CD4-positive, alpha-beta T cell (primary cell): ENCODE data around the gene PLPP6. TPM values are rescaled to one million over a fixed set of nuclear protein-coding genes. Genes with fewer than 3 reads are reported as not detected.

Experiments
- ATAC-seq: fragments of 200-7000 bp; cut with Tn5 transposase; one replicate; pipeline ENCODE4 v1.10.0; 2022; ENCODE audit warnings: mild to moderate bottlenecking; ENCODE audit not compliant: poor library complexity
- CTCF ChIA-PET: fragments of 350-600 bp; sonication (Branson Sonifier 250); formaldehyde crosslinking; loops from one replicate; lab custom pipeline; 2021; ENCODE audit warnings: antibody characterized with exemption, inconsistent platforms; lab: Charles Lee
- POLR2A ChIA-PET: fragments of 350-600 bp; sonication (Branson Sonifier 250); formaldehyde crosslinking; loops from one replicate; lab custom pipeline; 2021; ENCODE audit warnings: antibody characterized with exemption, inconsistent platforms; lab: Charles Lee
- DNase-seq, 14 experiments: peaks; one replicate each; pipeline ENCODE4 v3.0.0-alpha.2; 2013 to 2020; ENCODE audit warnings: mixed read lengths in 2 of 14
- H3K27ac ChIP-seq, 2 donors: one replicate each; pipeline versions ENCODE4 v1.5.1 to v1.7.0; 2013; ENCODE audit warnings: low read length in 2 of 2, low read depth in 1 of 2, mild to moderate bottlenecking in 1 of 2
- H3K27me3 ChIP-seq, 2 experiments: 1 replicate in 1 of 2; 2 replicates in 1 of 2; pipeline versions ENCODE4 v1.6.1 to v1.7.0; 2013; ENCODE audit warnings: low read length in 2 of 2, control low read depth in 1 of 2, mild to moderate bottlenecking in 1 of 2, moderate library complexity in 1 of 2; ENCODE audit not compliant: insufficient read depth in 2 of 2, control insufficient read depth in 1 of 2
- H3K36me3 ChIP-seq: one replicate; pipeline ENCODE4 v1.6.1; 2013; ENCODE audit warnings: low read length, control low read depth; ENCODE audit not compliant: insufficient read depth
- H3K4me1 ChIP-seq: one replicate; pipeline ENCODE4 v1.6.1; 2013; ENCODE audit warnings: low read length, control low read depth; ENCODE audit not compliant: insufficient read depth
- H3K4me3 ChIP-seq: one replicate; pipeline ENCODE4 v1.5.1; 2013; ENCODE audit warnings: mild to moderate bottlenecking, low read length, moderate library complexity
- H3K9me3 ChIP-seq, 2 experiments: 1 replicate in 1 of 2; 2 replicates in 1 of 2; pipeline versions ENCODE4 v1.6.1 to v1.7.0; 2013; ENCODE audit warnings: low read length in 2 of 2, mild to moderate bottlenecking in 2 of 2, control low read depth in 1 of 2, moderate library complexity in 1 of 2; ENCODE audit not compliant: control insufficient read depth in 1 of 2, insufficient read depth in 1 of 2
- H3K27ac Mint-ChIP-seq: one replicate; pipeline ENCODE4 v1.8.0; 2020; ENCODE audit warnings: mixed read lengths
- H3K27me3 Mint-ChIP-seq: one replicate; pipeline ENCODE4 v1.8.0; 2021; ENCODE audit warnings: mixed read lengths
- H3K36me3 Mint-ChIP-seq: one replicate; pipeline ENCODE4 v1.8.0; 2021; ENCODE audit warnings: low read depth, mixed read lengths
- H3K4me1 Mint-ChIP-seq: one replicate; pipeline ENCODE4 v1.8.0; 2021; ENCODE audit warnings: low read depth, mixed read lengths
- H3K4me3 Mint-ChIP-seq: one replicate; pipeline ENCODE4 v1.8.0; 2020; ENCODE audit warnings: mild to moderate bottlenecking, mixed read lengths
- H3K9me3 Mint-ChIP-seq: one replicate; pipeline ENCODE4 v1.8.0; 2020; ENCODE audit warnings: mixed read lengths
- intact Hi-C, 2 experiments: fragments of 100-400 bp; cut with DNase I in 1 of 2; cut with micrococcal nuclease in 1 of 2; formaldehyde crosslinking; loops; one replicate each; pipeline versions ENCODE4 v1.15.1 to v1.9.0; 2023 to 2025; cut with DNase I, micrococcal nuclease
- total RNA-seq, 174 experiments: library from RNA in 2 of 174; stranded (reverse) in 2 of 174; gene quantifications; one replicate each; pipeline ENCODE4 v1.2.3 and lab custom pipeline; 2021 to 2026
- TF ChIP-seq, protein P1 (sequence below): fragments of 200-600 bp; IDR thresholded peaks from one replicate; pipeline ENCODE4 v1.8.0; 2022; ENCODE audit warnings: antibody characterized with exemption, mild to moderate bottlenecking

PLPP6 gene
- total RNA-seq, 2 experiments from 2014 or later: 8.9 to 10.5 TPM

DNA sequence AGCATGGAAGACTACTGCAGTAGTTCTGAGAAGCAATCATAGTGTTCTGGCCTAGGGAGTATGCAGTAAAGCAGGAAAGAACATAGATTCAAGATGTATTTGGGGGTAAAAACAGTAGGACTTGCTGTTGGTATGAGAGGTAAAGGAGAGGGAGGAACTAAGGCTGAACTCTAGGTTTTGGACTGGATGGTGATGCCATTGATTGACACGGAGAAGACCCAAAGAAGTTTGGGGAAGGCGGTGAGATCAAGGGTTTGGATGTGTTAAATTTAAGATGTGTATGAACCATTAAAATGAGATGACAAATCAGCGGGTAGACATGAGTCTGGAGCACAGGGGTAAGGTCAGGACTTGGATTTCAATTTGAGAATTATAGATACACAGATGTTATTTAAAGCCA, 15.3 kb downstream of the PLPP6 start:
- TF ChIP-seq, protein P1, sequence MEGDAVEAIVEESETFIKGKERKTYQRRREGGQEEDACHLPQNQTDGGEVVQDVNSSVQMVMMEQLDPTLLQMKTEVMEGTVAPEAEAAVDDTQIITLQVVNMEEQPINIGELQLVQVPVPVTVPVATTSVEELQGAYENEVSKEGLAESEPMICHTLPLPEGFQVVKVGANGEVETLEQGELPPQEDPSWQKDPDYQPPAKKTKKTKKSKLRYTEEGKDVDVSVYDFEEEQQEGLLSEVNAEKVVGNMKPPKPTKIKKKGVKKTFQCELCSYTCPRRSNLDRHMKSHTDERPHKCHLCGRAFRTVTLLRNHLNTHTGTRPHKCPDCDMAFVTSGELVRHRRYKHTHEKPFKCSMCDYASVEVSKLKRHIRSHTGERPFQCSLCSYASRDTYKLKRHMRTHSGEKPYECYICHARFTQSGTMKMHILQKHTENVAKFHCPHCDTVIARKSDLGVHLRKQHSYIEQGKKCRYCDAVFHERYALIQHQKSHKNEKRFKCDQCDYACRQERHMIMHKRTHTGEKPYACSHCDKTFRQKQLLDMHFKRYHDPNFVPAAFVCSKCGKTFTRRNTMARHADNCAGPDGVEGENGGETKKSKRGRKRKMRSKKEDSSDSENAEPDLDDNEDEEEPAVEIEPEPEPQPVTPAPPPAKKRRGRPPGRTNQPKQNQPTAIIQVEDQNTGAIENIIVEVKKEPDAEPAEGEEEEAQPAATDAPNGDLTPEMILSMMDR: no peak
- no peak overlapping the region for H3K4me3 ChIP-seq
- peaks cover 17% of the 10 kb centered on the region for H3K4me1 ChIP-seq
- Mint-ChIP-seq H3K36me3 (no peaks in the 10 kb centered on the region), H3K4me1 (peaks cover 5% of the 10 kb centered on the region), H3K27ac (no peak overlapping the region), H3K4me3 (no peak overlapping the region), H3K27me3 (no peaks in the 10 kb centered on the region), H3K9me3 (no peaks in the 10 kb centered on the region)
- no peaks in the 10 kb centered on the region for H3K27me3 ChIP-seq
- DNase-seq (no peak), ATAC-seq (no peak)
- intact Hi-C loops: loop anchor here (5.0 to 10.0 kb wide), 6 partner anchors 115 to 1835 kb away; partner anchors contain the start of genes PLGRKT (in 1 of the 2), PUM3 (in 1 of the 2), RCL1 (in 1 of the 2) and RIC1 (in 1 of the 2)
- CTCF ChIA-PET: no interaction called here
- H3K9me3 ChIP-seq: no peaks in the 10 kb centered on the region
- POLR2A ChIA-PET: interaction anchor here (1.0 to 1.9 kb wide), 4 partner anchors 9 to 63 kb away, joined by 4 to 13 read pairs (median 6); partner anchors contain the start of genes AK3 and SPATA6L
- no peaks in the 10 kb centered on the region for H3K36me3 ChIP-seq
- no peak overlapping the region for H3K27ac ChIP-seq

DNA sequence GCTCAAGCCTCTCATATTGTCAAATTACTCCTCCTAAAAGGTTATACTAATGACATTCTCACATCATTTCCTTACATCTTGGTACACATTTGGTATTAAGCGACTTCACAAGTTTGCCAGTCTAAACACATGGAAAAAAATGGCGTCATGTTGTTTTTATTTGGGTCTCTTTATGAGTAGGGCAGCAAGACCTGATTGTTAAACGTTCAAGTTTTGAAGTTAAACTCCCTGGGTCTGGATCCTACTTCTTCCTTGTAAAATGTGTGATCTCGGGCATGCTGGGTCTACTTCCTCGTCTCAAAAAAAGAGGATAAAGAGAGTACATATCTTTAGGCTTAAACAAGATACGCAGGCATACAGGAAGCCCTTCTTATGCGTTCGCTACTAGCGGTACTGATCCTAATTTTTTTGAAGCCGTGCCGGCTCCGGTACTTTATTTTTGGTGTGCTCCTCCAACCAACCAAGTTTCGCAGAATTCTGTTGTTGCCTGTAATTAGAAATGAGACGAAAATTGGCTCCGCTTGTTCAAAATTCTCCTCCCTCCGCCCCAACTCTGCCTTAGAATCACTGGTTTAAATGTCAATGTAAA, 16.7 kb downstream of the PLPP6 start:
- intact Hi-C loops: loop anchor here (1.0 to 10.0 kb wide), 9 partner anchors 11 to 1836 kb away; partner anchors contain the start of genes PLGRKT (in 1 of the 2), PLPP6 (in 1 of the 2), PUM3 (in 1 of the 2) and RCL1 (in 1 of the 2)
- peak in 9 of 14 experiments; percentile 20 to 73 (median 42) for DNase-seq
- TF ChIP-seq, protein P1: no peak
- CTCF ChIA-PET: interaction anchor here (0.7 to 1.5 kb wide), 6 partner anchors 11 to 1163 kb away, joined by 3 to 22 read pairs (median 4); partner anchors contain the start of genes PLPP6 and SPATA6L
- Mint-ChIP-seq H3K27me3 (no peaks in the 10 kb centered on the region), H3K4me3 (no peak overlapping the region), H3K4me1 (peaks cover 13% of the 10 kb centered on the region), H3K9me3 (no peaks in the 10 kb centered on the region), H3K27ac (no peak overlapping the region), H3K36me3 (peaks cover 7% of the 10 kb centered on the region)
- Histone ChIP-seq H3K27me3 (no peaks in the 10 kb centered on the region), H3K4me3 (peak overlapping the region; percentile 95), H3K9me3 (no peaks in the 10 kb centered on the region), H3K36me3 (peaks cover 5% of the 10 kb centered on the region), H3K27ac (peak overlapping the region; percentile 95), H3K4me1 (peaks cover 20% of the 10 kb centered on the region)
- POLR2A ChIA-PET: interaction anchor here (0.7 to 1.4 kb wide), 23 partner anchors 8 to 1734 kb away, joined by 3 to 95 read pairs (median 5); partner anchors contain the start of genes AK3, CD274, PLPP6 and RCL1
- peak; percentile 41 for ATAC-seq

DNA sequence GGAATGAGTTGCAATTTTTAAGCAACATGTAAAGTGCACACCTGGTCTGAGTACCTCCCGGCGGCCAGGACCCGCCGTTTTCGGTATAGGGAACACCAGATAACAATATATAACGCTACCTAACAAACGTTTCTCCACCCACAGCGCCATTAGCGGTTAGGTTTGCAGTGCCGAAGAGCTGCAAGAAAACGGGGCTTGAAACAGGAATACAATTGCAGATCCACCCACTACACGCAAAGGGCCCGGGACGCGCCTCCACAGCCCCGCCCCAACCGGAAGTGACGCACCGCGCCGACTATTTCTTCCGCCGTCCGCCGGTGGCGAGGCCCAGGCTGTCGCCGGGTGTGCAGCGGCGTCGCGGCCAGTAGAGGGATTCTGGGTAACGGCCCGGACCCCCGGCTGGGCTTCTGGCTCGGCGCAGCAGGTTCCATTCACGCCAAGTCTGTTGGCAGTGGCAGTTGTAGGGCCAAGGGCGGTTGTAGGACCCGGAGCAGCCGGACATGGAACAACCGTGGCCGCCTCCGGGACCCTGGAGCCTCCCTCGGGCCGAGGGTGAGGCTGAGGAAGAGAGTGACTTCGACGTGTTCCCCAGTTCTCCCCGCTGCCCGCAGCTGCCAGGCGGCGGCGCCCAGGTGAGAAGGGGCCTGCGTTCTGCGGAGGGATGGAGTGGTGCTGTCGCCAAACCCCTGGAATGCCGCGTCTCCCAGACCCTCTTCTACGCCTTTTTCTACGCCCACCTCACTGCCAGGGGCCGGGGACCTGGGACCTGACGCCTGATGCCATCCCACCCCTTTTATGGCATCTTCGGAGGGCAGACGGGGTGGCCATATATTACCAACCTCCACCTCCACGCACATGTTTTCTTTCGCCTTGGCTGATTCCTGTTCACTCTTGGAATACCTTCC, 17.4 kb downstream of the PLPP6 start, which contains the start of gene CDC37L1:
TSS of gene CDC37L1 (plus strand) at position 302 of the 905 bp plus-strand sequence. CDS start at position 501, 199 bp downstream.
- peaks cover 17% of the 10 kb centered on the region for H3K4me1 Mint-ChIP-seq
- CTCF ChIA-PET: interaction anchor here (0.7 to 1.5 kb wide), 8 partner anchors 12 to 1162 kb away, joined by 3 to 22 read pairs (median 4); partner anchors contain the start of genes PLPP6 and SPATA6L
- no peak within 1 kb of the TSS for H3K4me3 Mint-ChIP-seq
- intact Hi-C loops: loop anchor here (1.0 to 10.0 kb wide), 12 partner anchors 12 to 1837 kb away; partner anchors contain the start of genes RIC1 (in 2 of the 2), AK3 (in 1 of the 2), PLGRKT (in 1 of the 2) and PLPP6 (in 1 of the 2)
- H3K9me3 ChIP-seq: no peaks in the 10 kb centered on the region
- no peak within 1 kb of the TSS for H3K27ac Mint-ChIP-seq
- H3K36me3 ChIP-seq: peaks cover 5% of the 10 kb centered on the region
- POLR2A ChIA-PET: interaction anchor here (0.6 to 1.4 kb wide), 28 partner anchors 9 to 1734 kb away, joined by 3 to 95 read pairs (median 4); partner anchors contain the start of genes AK3, CD274, PLPP6 and RCL1
- ATAC-seq: peak; percentile 82
- DNase-seq: peak; percentile 97 to 100 (median 99)
- peak within 1 kb of the TSS; percentile 95 for H3K27ac ChIP-seq
- H3K27me3 ChIP-seq: no peaks in the 10 kb centered on the region
- peaks cover 12% of the 10 kb centered on the region for H3K36me3 Mint-ChIP-seq
- H3K9me3 Mint-ChIP-seq: no peaks in the 10 kb centered on the region
- peak within 1 kb of the TSS; percentile 95 for H3K4me3 ChIP-seq
- no peaks in the 10 kb centered on the region for H3K27me3 Mint-ChIP-seq
- TF ChIP-seq, protein P1: peak; percentile 74
- peaks cover 20% of the 10 kb centered on the region for H3K4me1 ChIP-seq
